Pulmonary artery endothelial cell (primary cell): Measurements from ENCODE around the gene ZNF701. TPM values are rescaled to one million over a fixed set of nuclear protein-coding genes. Genes with fewer than 3 reads are reported as not detected.
"Not testable (repeated sequence)": the region's sequence is repeated elsewhere in the genome, so short reads cannot be mapped to it uniquely, and the experiment has no call there.

Source experiments
- DNase-seq: peaks from one replicate; pipeline ENCODE4 v3.0.0-alpha.2; 2011; ENCODE audit warnings: low read depth, low spot score
- total RNA-seq: library from RNA; depleted of rRNA; stranded (reverse); fragments of >200 nt; gene quantifications from 2 replicates; pipeline ENCODE4 v1.2.3, GENCODE V29; 2014

Gene ZNF701
- 10.0 and 14.9 TPM in 2 replicates for total RNA-seq

DNA sequence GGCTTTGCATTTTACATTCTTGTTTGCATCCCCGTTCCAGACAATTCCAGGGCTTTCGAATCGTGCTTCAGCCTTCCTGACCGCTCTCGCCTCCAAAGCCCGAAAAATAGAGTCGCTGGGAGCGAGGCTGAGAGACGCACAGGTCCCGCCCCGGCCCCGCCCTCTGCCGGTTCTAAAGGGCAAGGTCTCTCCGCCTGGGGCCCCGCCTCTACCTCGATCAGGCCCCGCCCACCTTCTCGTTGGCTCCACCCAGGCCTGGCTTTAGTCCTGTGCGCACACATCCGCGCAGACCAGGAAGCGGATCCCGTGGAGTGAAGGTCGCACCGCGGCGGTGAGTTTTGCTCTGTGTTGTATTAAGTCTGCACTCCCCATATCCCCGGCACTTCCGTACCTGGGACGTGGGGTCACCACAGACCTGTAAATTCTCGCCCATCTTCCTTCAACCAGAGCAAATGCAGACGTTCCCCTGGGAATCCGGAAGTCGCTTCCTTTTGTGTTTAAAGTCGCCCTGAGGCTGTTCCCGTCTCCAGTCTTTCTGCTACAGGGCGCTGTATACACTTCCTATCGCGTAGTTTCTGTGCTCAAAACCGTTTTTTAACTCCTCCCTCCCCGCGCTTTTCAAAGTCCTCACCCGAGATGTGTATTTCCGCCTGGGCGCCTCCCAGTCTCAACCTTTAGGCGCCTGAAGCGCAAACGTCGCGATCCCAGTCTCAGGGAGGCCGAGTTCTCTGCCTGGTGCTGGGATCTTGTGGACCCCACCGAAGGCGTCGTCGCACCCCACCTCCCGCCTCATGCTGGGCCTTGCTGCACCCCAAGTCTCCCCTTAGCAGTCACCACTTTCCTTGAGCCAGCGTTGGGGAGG, at the start of gene ZNF701:
TSS of gene ZNF701 (plus strand) at position 288 of the 862 bp plus-strand sequence. CDS start 3,861 bp downstream, outside the sequence.
- peak; percentile 70 for DNase-seq

DNA sequence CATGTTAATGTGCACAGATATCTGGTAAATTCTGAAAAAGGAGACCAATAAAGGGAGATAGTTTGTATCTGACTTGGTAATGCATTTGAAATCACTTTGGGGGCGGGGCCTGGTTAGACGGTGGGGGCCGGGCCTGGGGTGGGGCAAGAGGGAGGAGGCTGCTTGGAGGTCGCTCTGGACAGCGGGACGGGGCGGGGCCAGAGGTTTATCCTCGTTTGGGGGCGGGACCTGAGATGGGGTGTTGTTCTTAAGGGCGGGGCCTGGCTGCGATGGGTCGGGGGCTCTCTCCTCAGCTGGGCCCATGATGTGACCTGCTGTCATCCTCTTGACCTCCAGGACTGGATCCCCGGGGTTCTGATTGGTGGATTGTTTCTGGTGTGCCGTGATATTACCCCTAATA, 47.5 kb upstream of the ZNF701 start:
- DNase-seq, result no peak

DNA sequence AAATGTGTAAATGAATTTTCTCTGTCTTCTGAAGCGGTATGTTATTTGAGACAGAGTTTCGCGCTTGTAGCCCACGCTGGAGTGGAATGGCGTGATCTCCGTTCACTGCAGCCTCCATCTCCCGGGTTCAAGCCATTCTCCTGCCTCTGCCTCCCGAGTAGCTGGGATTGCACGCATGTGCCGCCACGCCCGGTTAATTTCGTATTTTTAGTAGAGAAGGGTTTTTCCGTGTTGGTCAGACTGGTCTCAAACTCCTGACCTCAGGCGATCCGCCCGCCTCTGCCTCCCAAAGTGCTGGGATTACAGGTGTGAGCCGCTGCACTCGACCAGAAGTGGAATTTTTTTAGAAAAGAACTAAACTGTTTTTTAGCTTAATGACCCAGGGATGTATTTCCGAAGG, 46.0 kb upstream of the ZNF701 start:
- no peak for DNase-seq

DNA sequence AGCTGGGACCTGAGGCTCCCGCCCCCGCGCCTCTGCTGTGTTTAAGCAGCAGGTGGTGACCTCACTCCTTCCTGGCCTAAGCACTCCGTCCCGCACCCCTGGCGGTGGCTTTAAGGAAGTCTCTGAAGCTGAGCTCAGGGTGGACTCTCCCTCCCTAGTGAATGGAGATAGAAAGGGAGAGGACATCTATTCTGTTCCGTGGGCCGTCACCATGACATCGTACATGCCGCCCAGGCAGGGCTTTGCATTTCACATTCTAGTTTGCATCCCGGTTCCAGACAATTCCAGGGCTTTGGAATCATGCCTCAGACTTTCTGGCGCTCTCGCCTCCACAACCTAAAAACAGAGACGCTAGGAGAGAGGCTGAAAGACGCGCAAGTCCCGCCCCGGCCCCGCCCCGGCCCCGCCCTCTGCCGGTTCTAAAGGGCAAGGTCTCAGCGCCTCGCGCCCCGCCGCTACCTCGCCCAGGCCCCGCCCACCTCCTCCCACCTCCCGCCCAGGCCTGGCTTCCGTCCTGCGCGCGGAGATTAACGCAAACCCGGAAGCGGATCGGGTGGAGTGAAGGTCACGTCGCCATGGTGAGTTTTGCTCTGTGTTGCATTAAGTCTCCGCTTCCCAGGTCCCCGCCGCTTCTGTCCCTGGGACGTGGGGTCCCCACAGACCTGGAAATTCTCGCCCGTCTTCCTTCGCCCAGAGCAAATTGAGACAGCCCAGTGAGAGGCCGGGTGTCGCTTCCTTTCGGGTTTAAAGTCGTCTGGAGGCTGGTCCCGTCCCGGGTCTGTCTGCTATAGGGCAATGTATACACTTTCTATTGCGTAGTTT, 42.7 kb upstream of the ZNF701 start, which contains the start of gene ZNF808:
TSS of gene ZNF808 (plus strand) at position 535 of the 822 bp plus-strand sequence. CDS start 15,617 bp downstream, outside the sequence.
- peak; percentile 79 for DNase-seq

DNA sequence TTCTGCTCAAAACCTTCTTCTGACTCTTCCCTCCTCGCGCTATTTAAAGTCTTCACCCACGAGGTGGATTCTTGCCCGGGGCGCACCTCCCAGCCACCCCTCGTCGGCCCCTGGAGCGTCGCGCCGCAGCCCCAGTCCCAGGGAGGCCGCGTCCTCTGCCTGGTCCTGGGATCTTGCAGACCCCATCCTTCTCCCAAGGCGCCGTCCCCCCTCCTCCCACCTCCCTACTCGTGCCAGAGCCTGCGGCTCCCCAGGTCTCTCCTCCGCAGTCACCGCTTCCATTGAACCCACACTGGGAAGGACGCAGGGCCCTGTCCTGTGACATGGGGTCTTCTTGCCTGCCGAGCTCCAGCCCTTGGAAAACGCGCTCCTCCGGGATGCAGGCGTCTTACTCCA, 42.1 kb upstream of the ZNF701 start:
- DNase-seq, result no peak

DNA sequence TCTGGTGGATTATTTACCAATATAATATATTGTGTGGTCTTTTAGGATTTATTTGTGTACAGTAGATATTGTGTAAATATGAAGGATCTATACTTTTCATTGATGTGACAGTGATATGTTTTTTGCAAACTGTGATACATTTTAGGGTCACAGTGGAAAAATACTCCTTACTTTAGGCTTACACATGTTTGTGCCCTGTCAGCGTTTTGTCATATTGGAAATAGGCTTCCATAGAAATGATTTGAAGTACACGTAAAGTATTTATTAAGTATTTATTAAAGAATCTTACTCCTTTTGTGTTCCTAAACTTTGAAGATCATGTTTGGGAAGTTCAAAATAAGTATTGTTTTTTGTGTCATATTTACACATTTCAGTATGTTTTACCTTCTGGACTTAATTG, 37.6 kb upstream of the ZNF701 start:
- DNase-seq, result no peak

DNA sequence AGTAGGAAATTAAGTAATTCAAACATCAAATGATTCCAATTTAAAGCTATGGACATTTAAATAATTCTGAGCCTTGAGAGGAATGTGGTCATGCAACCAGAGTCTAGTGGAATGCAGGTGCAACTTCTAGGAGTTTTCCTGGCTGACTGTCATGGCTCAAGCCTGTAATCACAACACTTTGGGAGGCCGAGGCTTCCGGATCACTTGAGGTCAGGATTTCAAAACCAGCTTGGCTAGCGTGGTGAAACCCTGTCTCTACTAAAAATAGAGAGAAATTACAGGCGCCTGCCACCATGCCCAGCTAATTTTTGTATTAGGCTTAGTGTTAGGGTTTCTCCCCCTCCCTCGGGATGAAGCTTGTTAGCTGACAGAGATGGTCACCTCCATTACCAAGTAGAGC, 36.2 kb upstream of the ZNF701 start:
- no peak for DNase-seq

DNA sequence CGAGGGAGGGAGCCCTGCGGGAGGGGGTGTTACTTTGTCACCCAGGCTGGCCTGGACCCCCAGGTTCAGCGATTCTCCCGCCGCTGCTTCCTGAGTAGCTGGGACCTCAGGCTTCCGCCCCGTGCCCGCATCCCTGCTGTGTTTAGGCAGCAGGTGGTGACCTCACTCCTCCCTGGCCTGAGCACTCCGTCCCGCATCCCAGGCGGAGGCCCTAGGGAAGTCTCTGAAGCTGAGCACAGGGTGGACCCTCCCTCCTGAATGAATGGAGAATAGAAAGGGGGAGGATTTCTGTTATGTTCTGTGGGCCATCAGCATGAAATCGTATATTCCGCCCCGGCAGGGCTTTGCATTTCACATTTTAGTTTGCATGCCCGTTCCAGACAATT, 34.7 kb upstream of the ZNF701 start:
- not testable (repeated sequence) for DNase-seq

DNA sequence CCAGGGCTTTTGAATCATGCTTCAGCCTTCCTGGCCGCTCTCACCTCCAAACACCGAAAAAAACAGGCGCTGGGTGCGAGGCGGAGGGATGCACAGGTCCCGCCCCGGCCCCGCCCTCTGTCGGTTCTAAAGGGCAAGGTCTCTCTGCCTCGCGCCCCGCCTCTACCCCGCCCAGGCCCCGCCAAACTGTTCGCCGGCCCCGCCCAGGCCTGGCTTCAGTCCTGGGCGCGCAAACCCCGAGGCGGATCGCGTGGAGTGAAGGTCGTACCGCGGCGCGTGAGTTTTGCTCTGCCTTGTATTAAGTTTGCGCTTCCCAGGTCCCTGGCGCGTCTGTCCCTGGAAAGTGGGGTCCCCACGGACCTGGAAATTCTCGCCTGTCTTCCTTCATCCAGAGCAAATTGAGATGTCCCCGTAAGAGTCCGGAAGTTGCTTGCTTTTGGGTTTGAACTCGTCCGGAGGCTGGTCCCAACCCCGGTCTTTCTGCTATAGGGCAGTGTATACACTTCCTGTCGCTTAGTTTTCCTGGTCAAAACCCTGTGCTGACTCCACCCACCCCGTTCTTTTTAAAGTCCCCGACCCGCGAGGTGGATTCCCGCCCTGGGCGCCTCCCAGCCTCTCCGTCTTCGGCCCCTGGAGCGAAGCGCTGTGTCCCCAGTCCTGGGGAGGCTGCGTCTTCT, 34.2 kb upstream of the ZNF701 start:
- DNase-seq, result peak; percentile 11

DNA sequence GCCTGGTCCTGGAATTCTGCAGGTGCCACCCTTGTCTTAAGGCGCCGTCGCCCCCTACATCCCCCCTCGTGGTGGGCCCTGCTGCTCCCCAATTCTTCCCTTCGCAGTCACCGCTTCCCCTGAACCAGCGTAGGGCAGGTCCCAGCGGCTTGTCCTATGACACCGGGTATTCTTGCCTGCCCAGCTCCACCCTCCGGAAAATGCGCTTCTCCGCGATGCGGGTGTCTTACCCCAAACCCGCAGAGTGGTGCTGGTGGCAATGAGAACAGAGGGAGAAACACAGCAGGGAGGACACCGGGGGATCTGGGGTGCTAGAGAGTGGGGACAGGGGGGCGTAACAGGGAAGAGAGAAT, 33.7 kb upstream of the ZNF701 start:
- no peak for DNase-seq

DNA sequence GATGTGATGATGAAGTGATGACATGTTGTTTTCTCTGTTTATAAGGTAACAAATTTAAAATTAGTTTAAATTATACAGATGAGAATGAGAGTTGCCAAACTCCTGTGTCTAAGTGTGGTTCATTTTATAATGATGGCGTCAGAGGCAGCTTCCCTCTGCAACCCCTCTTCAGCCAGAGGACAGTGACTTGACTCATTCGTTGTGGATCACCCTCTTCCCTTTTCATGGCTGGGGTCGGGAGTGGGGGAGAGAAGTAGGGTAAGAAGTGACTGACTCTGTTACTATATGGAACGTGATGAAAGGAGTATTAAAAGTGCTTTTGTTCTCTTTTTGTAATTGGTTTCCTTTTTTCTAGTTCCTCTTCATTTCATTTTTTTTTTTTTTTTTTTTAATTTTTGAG, 31.3 kb upstream of the ZNF701 start:
- DNase-seq, result not testable (repeated sequence)

DNA sequence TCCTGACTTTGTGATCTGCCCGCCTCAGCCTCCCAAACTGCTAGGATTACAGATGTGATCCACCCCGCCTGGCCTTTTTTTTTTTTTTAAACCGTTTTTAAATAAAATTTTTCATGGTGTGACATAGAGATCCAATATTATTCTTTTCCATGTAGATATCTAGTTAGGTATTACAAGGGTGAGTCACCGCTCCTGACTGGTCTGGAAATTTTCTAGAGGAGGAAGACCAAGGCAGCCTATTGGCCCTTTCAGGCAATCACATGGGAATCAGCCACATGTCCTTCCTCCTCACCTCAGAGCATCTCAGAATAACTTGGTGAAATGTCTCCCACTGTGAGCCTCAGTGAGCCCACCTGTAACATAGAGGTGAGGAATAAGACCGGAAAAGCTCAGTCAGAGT, 28.9 kb upstream of the ZNF701 start:
- not testable (repeated sequence) for DNase-seq

DNA sequence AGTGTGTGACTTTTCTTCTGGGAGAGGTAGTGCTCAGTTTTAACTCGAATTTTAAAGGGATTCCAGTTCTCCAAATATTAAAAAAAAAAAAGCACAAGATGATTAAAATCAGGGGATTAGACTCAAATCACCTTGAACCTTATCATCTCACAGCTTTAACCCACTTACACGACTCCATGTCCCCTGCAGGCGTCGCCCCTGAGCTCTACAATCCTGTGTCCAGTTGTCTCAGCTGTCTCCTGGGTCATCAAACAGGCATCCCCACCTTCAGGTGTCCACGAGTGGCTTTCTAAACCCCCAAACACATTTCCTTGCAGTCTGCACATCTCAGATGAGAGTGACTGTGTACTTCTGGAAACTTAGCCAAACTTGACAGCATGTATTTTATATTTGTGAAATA, 28.5 kb upstream of the ZNF701 start:
- DNase-seq, result no peak

DNA sequence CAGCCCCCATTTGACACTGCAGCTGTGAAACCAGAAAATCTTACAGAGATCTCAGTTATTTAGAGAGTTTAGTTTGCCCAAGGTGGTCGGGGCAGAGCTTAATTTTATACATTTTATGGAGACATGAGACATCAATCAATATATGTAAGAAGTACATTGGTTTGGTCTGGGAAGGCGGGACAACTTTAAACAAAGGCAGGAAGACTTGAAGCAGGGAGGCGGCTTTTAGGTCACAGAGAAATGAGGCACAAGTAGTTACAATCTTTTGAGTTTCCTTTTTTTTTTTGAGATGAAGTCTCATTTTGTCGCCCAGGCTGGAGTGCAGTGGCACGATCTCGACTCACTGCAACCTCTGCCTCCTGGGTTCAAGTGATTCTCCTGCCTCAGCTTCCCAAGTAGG, 27.5 kb upstream of the ZNF701 start:
- DNase-seq, result not testable (repeated sequence)

DNA sequence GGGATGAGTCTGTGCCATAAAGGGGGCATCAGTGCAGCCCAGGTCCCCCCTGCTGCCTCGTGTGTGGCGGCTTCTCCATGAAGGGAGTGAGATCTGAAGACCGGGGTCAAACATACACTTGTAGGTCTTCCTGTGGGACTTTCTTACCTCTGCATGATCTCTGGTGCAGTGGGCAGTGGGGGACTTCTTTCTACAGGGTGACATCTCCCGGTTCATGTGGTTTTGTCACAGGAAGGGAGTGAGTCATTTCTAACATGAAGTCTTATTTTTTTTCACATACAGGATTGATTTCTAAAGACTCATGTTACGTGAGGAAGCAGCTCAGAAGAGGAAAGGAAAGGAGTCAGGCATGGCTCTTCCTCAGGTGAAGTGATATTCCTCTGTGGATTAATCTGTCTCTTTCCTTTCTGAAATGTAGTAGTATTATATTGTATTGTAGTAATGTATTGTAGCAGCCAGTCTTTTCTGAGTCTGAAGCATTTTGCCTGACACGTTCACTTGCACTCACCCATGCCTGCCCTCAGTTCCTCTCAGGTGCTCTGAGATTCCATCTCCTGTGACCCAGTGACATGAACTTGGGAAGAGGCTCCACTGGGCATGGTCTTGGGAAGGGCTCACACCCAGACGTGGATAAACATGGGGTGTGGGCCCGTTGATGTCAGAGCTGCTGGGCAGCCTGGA, 27.0 kb upstream of the ZNF701 start:
- DNase-seq, result no peak

DNA sequence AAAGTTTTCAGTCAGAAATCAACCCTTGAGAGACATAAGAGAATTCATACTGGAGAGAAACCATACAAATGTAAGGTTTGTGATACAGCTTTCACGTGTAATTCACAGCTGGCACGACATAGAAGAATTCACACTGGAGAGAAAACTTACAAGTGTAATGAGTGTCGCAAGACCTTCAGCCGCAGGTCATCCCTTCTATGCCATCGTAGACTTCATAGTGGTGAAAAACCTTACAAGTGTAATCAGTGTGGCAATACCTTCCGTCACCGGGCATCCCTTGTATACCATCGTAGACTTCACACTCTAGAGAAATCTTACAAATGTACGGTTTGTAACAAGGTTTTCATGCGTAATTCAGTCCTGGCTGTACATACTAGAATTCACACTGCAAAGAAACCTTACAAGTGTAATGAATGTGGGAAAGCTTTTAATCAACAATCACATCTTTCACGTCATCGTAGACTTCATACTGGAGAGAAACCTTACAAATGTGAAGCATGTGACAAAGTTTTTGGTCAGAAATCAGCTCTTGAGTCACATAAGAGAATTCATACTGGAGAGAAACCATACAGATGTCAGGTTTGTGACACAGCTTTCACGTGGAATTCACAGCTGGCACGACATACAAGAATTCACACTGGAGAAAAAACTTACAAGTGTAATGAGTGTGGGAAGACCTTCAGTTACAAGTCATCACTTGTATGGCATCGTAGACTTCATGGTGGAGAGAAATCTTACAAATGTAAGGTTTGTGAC, 15.7 kb upstream of the ZNF701 start:
- no peak for DNase-seq

DNA sequence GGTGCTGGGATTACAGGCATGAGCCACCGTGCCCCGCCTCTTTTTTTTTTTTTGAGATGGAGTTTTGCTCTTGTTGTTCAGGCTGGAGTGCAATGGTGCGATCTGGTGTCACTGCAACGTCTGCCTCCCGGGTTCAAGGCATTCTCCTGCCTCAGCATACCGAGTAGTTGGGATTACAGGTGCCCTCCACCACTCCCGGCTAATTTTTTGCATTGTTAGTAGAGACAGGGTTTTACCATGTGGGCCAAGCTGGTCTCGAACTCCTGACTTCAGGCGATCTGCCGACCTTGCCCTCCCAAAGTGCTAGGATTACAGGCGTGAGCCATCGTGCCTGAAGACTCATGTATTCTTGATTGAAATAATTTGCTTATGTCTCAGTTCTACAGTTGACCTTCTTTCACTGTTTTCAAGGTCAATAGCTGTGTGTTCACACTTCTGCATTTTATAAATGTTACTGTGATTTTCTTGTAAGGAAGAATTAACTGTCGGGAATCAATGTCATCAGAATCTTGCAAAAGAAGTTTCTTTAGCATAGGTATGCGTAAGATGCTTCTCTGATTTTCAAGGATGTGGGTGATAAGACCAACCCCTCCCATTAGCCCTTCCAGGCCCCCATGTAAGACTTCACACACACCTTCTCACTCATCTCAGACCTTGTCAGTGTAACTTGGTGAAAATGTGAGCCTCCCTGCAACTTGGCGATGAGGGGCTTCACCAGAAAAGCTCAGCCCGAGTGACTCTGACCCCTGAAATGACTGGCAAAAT, 12.7 kb upstream of the ZNF701 start:
- DNase-seq, result no peak

DNA sequence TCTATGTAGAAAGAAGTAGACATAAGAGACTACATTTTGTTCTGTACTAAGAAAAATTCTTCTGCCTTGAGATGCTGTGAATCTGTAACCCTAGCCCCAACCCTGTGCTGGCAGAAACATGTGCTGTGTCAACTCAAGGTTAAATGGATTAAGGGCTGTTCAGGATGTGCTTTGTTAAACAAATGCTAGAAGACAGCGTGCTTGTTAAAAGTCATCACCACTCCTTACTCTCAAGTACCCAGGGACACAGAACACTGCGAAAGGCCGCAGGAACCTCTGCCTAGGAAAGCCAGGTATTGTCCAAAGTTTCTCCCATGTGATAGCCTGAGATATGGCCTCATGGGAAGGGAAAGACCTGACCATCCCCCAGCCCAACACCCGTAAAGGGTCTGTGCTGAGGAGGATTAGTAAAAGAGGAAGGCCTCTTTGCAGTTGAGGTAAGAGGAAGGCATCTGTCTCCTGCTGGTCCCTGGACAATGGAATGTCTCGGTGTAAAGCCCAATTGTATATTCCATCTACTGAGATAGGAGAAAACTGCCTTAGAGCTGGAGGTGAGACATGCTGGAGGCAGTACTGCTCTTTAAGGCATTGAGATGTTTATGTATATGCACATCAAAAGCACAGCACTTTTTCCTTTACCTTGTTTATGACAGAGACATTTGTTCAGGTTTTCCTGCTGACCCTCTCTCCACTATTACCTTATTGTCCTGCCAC, 11.2 kb upstream of the ZNF701 start:
- not testable (repeated sequence) for DNase-seq

DNA sequence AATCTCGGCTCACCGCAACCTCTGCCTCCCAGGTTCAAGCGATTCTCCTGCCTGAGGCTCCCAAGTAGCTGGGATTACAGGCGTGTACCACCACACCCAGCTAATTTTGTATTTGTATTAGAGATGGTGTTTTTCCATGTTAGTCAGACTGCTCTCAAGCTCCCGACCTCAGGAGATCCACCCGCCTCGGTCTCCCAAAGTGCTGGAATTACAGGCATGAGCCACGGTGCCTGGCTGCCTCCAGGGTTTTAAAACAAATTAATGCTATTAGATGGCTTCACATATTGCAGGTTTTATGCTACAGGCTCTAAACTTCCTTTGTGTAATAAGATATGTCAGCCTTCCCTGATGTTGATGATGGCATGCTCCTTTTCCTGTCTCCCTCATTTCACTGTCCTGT, 8.5 kb upstream of the ZNF701 start:
- DNase-seq, result not testable (repeated sequence)
